ENCODE measurements around the gene CBX1. TPM values are rescaled to one million over a fixed set of nuclear protein-coding genes. Genes with fewer than 3 reads are reported as not detected.
A peak's percentile ranks its signal among the peaks of the same experiment; 100 is the strongest.

CBX1 gene
- total and polyA plus RNA-seq, 2 of the 13 experiments (the other 11 are each of a cell fraction or from before 2014, with no cell fraction given), result 17.8 to 108 TPM

GRCh38 chr17:48107137-48108055 is 6.1 kb upstream of the CBX1 start, which contains the start of gene SNX11 (continued):
- TF ChIP-seq ZNF878 (CRISPR knock-in tag; IDR thresholded peaks at IDR 0.05), result no peak
- TF ChIP-seq, protein P1, sequence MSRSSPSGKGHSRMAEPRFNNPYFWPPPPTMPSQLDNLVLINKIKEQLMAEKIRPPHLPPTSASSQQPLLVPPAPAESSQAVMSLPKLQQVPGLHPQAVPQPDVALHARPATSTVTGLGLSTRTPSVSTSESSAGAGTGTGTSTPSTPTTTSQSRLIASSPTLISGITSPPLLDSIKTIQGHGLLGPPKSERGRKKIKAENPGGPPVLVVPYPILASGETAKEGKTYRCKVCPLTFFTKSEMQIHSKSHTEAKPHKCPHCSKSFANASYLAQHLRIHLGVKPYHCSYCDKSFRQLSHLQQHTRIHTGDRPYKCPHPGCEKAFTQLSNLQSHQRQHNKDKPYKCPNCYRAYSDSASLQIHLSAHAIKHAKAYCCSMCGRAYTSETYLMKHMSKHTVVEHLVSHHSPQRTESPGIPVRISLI (CRISPR knock-in tag; IDR thresholded peaks at IDR 0.05; ENCODE audit: borderline replicate concordance), result no peak
- TF ChIP-seq SETDB1 (CRISPR knock-in tag; IDR thresholded peaks at IDR 0.05; ENCODE audit: borderline replicate concordance), result no peak
- TF ChIP-seq ZNF260 (CRISPR knock-in tag; IDR thresholded peaks at IDR 0.05; ENCODE audit: borderline replicate concordance, low read depth), result no peak; the same call in 1 of the 2 replicates
- TF ChIP-seq MAFG (CRISPR knock-in tag; IDR thresholded peaks at IDR 0.05), result no peak
- no peak for TF ChIP-seq ZC3H4 (CRISPR knock-in tag; IDR thresholded peaks at IDR 0.05; ENCODE audit: borderline replicate concordance)
- TF ChIP-seq ZFAT (CRISPR knock-in tag; conservative IDR thresholded peaks at IDR 0.05), result 0 out of 2 replicates have a peak, but pooled peaks have one; percentile 64
- TF ChIP-seq TOE1 (CRISPR knock-in tag; IDR thresholded peaks at IDR 0.05), result no peak
- TF ChIP-seq KAT8 (CRISPR knock-in tag; IDR thresholded peaks at IDR 0.05), result peak; percentile 96
- peak; percentile 52; the same call in 1 of the 2 replicates for TF ChIP-seq ZNF430 (CRISPR knock-in tag; IDR thresholded peaks at IDR 0.05)
- peak; percentile 95 for TF ChIP-seq ZFP36L1 (CRISPR knock-in tag; IDR thresholded peaks at IDR 0.05)
- no peak for TF ChIP-seq SAFB2 (CRISPR knock-in tag; IDR thresholded peaks at IDR 0.05; ENCODE audit: borderline replicate concordance, low read depth)
- 0 out of 2 replicates have a peak, but pooled peaks have one; percentile 27 for TF ChIP-seq ZNF552 (CRISPR knock-in tag; IDR thresholded peaks at IDR 0.05; ENCODE audit: borderline replicate concordance)
- no peak for TF ChIP-seq ZFP36 (IDR thresholded peaks at IDR 0.05; ENCODE audit: borderline replicate concordance, low read depth, low read length, partially characterized antibody)
- TF ChIP-seq DR1 (CRISPR knock-in tag; IDR thresholded peaks at IDR 0.05), result peak; percentile 89
- TF ChIP-seq AGO2 (optimal IDR thresholded peaks at IDR 0.05; ENCODE audit: low read depth, low read length), result no peak
- no peak for TF ChIP-seq ZNF44 (CRISPR knock-in tag; IDR thresholded peaks at IDR 0.05)
- TF ChIP-seq NR2F2 (IDR thresholded peaks at IDR 0.05; ENCODE audit: borderline replicate concordance, low read depth), result no peak; the same call in 1 of the 2 replicates
- no peak for TF ChIP-seq NONO (IDR thresholded peaks at IDR 0.05)
- peak; percentile 79 for TF ChIP-seq NONO (CRISPR knock-in tag; conservative IDR thresholded peaks at IDR 0.05)
- peak; percentile 68 for TF ChIP-seq DMAP1 (CRISPR knock-in tag; IDR thresholded peaks at IDR 0.05)
- TF ChIP-seq SMAD3 (CRISPR knock-in tag; IDR thresholded peaks at IDR 0.05), result peak; percentile 24; the same call in 1 of the 2 replicates
- TF ChIP-seq, protein P2, sequence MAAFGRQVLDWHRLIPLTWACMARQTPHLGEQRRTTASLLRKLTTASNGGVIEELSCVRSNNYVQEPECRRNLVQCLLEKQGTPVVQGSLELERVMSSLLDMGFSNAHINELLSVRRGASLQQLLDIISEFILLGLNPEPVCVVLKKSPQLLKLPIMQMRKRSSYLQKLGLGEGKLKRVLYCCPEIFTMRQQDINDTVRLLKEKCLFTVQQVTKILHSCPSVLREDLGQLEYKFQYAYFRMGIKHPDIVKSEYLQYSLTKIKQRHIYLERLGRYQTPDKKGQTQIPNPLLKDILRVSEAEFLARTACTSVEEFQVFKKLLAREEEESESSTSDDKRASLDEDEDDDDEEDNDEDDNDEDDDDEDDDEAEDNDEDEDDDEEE (CRISPR knock-in tag; IDR thresholded peaks at IDR 0.05), result peak; percentile 80
- TF ChIP-seq AHR (CRISPR knock-in tag; IDR thresholded peaks at IDR 0.05), result no peak
- peak; percentile 53; the same call in 1 of the 2 replicates for TF ChIP-seq MED13 (CRISPR knock-in tag; IDR thresholded peaks at IDR 0.05)
- peak; percentile 73; the same call in 1 of the 2 replicates for TF ChIP-seq KMT2A (CRISPR knock-in tag; IDR thresholded peaks at IDR 0.05)
- peak; percentile 100 for TF ChIP-seq ZBTB25 (CRISPR knock-in tag; IDR thresholded peaks at IDR 0.05)
